ENCODE measurements around the gene KCNJ5.
A peak's percentile ranks its signal among the peaks of the same experiment; 100 is the strongest.

The KCNJ5 gene

GRCh38 chr11:128934351-128934750 lies 43.2 kb downstream of the KCNJ5 start:
- DNase-seq, result no peak

- DNase-seq, result no peak
Observed at GRCh38 chr11:128934926-128935325, 43.8 kb downstream of the KCNJ5 start.

GRCh38 chr11:128936606-128937251 lies 45.6 kb downstream of the KCNJ5 start:
- peak; percentile 41 for DNase-seq

- DNase-seq, result no peak
Observed at GRCh38 chr11:128937480-128937879, 46.3 kb downstream of the KCNJ5 start.

GRCh38 chr11:128938156-128938885 lies 47.2 kb downstream of the KCNJ5 start:
- no peak for DNase-seq

GRCh38 chr11:128939591-128939990 lies 48.4 kb downstream of the KCNJ5 start:
- no peak for DNase-seq

- DNase-seq, result no peak
Observed at GRCh38 chr11:128940156-128940555, 49.0 kb downstream of the KCNJ5 start.

GRCh38 chr11:128940603-128941002 lies 49.4 kb downstream of the KCNJ5 start:
- no peak for DNase-seq

GRCh38 chr11:128941110-128941509 lies 50.0 kb downstream of the KCNJ5 start:
- DNase-seq, result no peak

GRCh38 chr11:128941573-128942271 lies 50.6 kb downstream of the KCNJ5 start:
- no peak for DNase-seq

GRCh38 chr11:128942272-128942612 lies 51.1 kb downstream of the KCNJ5 start:
- DNase-seq, result no peak

- no peak for DNase-seq
Observed at GRCh38 chr11:128942817-128943427, 51.8 kb downstream of the KCNJ5 start, which contains the start of gene TP53AIP1. TP53AIP1 (minus strand) TSS chr11:128942871; CDS start chr11:128937818, 5,053 bp downstream.

- no peak for DNase-seq
Observed at GRCh38 chr11:128943428-128943976, 52.3 kb downstream of the KCNJ5 start.

- DNase-seq, result no peak
Observed at GRCh38 chr11:128946648-128947047, 55.5 kb downstream of the KCNJ5 start.

GRCh38 chr11:128947773-128948172 lies 56.6 kb downstream of the KCNJ5 start:
- DNase-seq, result no peak

- no peak for DNase-seq
Observed at GRCh38 chr11:128948583-128948982, 57.4 kb downstream of the KCNJ5 start.

- no peak for DNase-seq
Observed at GRCh38 chr11:128949791-128950454, 58.8 kb downstream of the KCNJ5 start.

- no peak for DNase-seq
Observed at GRCh38 chr11:128953151-128953550, 62.0 kb downstream of the KCNJ5 start.

GRCh38 chr11:128955636-128956035 lies 64.5 kb downstream of the KCNJ5 start:
- no peak for DNase-seq

- DNase-seq, result peak; percentile 96
Observed at GRCh38 chr11:128956401-128957201, 65.4 kb downstream of the KCNJ5 start.

- no peak for DNase-seq
Observed at GRCh38 chr11:128957202-128957482, 66.0 kb downstream of the KCNJ5 start.

- DNase-seq, result no peak
Observed at GRCh38 chr11:128961645-128962044, 70.5 kb downstream of the KCNJ5 start.

All from NCI-H510A treated with DMSO at 0.1 percent for 48 hours (cell line).